Measurements from ENCODE around the gene PMS1.

The PMS1 gene

GRCh38 chr2:189865826-189866225, 81.6 kb downstream of the PMS1 start:
- Histone ChIP-seq H3K27me3 (ENCODE audit: insufficient read depth, poor library complexity, severe bottlenecking) (no peaks in the 10 kb centered on the region), H3K27ac (replicated peaks) (no peak overlapping the region), H3K4me3 (replicated peaks; ENCODE audit: insufficient read depth, low read length) (no peak overlapping the region)
- TF ChIP-seq SPI1 (IDR thresholded peaks at IDR 0.05; ENCODE audit: borderline replicate concordance, low read depth) (no peak), GABPA (IDR thresholded peaks at IDR 0.05; ENCODE audit: low read depth) (no peak), REST (IDR thresholded peaks at IDR 0.05; ENCODE audit: insufficient replicate concordance, low read depth) (no peak), CTCF (IDR thresholded peaks at IDR 0.05; ENCODE audit: insufficient read depth, low read length) (no peak), POLR2AphosphoS5 (IDR thresholded peaks at IDR 0.05; ENCODE audit: low read depth) (no peak)
- DNase-seq (ENCODE audit: low read depth in 1 of 2, low spot score in 1 of 2), result no peak

- Histone ChIP-seq H3K4me3 (replicated peaks; ENCODE audit: insufficient read depth, low read length) (no peak overlapping the region), H3K27me3 (ENCODE audit: insufficient read depth, poor library complexity, severe bottlenecking) (no peaks in the 10 kb centered on the region), H3K27ac (replicated peaks) (no peak overlapping the region)
- no peak for DNase-seq (ENCODE audit: low read depth in 1 of 2, low spot score in 1 of 2)
- TF ChIP-seq GABPA (IDR thresholded peaks at IDR 0.05; ENCODE audit: low read depth) (no peak), REST (IDR thresholded peaks at IDR 0.05; ENCODE audit: insufficient replicate concordance, low read depth) (no peak), SPI1 (IDR thresholded peaks at IDR 0.05; ENCODE audit: borderline replicate concordance, low read depth) (no peak), POLR2AphosphoS5 (IDR thresholded peaks at IDR 0.05; ENCODE audit: low read depth) (no peak), CTCF (IDR thresholded peaks at IDR 0.05; ENCODE audit: insufficient read depth, low read length) (no peak)
These were observed 82.0 kb downstream of the PMS1 start for GRCh38 chr2:189866296-189866695.

- DNase-seq (ENCODE audit: low read depth in 1 of 2, low spot score in 1 of 2), result no peak
- Histone ChIP-seq H3K27me3 (ENCODE audit: insufficient read depth, poor library complexity, severe bottlenecking) (no peaks in the 10 kb centered on the region), H3K4me3 (replicated peaks; ENCODE audit: insufficient read depth, low read length) (no peak overlapping the region), H3K27ac (replicated peaks) (no peak overlapping the region)
- TF ChIP-seq GABPA (IDR thresholded peaks at IDR 0.05; ENCODE audit: low read depth) (no peak), SPI1 (IDR thresholded peaks at IDR 0.05; ENCODE audit: borderline replicate concordance, low read depth) (no peak), REST (IDR thresholded peaks at IDR 0.05; ENCODE audit: insufficient replicate concordance, low read depth) (no peak), CTCF (IDR thresholded peaks at IDR 0.05; ENCODE audit: insufficient read depth, low read length) (no peak), POLR2AphosphoS5 (IDR thresholded peaks at IDR 0.05; ENCODE audit: low read depth) (no peak)
These were observed 84.6 kb downstream of the PMS1 start for GRCh38 chr2:189868896-189869295.
